GM23338 (cell line): ENCODE data around the gene RBM45. TPM values are rescaled to one million over a fixed set of nuclear protein-coding genes. Genes with fewer than 3 reads are reported as not detected.

Experiments used
- ATAC-seq: fragments of 200-7000 bp; cut with Tn5 transposase; 3 replicates; pipeline ENCODE4 v1.9.1; 2020
- DNase-seq: peaks from one replicate; pipeline ENCODE4 v3.0.0-alpha.2; 2015; ENCODE audit warnings: low spot score
- H2AFZ ChIP-seq: fragments of 200-600 bp; sonication (generic); 2 replicates; pipeline ENCODE4 v1.8.0; 2016; ENCODE audit warnings: antibody characterized with exemption, mild to moderate bottlenecking, moderate library complexity
- H3F3A ChIP-seq: fragments of 200-600 bp; sonication (generic); replicated peaks from 2 replicates; pipeline ENCODE4 v1.8.0; 2017; ENCODE audit warnings: antibody characterized with exemption, mixed run types, low read depth
- H3K27ac ChIP-seq: fragments of 200-600 bp; sonication (generic); 2 replicates; pipeline ENCODE4 v1.6.1; 2016; ENCODE audit warnings: low read depth
- H3K27me3 ChIP-seq: fragments of 200-600 bp; sonication (generic); 2 replicates; pipeline ENCODE4 v1.8.0; 2016; ENCODE audit warnings: mild to moderate bottlenecking, mixed run types, moderate library complexity; ENCODE audit not compliant: insufficient read depth
- H3K36me3 ChIP-seq: fragments of 200-600 bp; sonication (generic); 2 replicates; pipeline ENCODE4 v1.8.0; 2016; ENCODE audit warnings: mild to moderate bottlenecking; ENCODE audit not compliant: insufficient read depth
- H3K4me1 ChIP-seq: fragments of 200-600 bp; sonication (generic); 2 replicates; pipeline ENCODE4 v1.8.0; 2016; ENCODE audit warnings: mild to moderate bottlenecking, moderate library complexity; ENCODE audit not compliant: insufficient read depth
- H3K4me2 ChIP-seq: fragments of 200-600 bp; sonication (generic); 2 replicates; pipeline ENCODE4 v1.7.1; 2017; ENCODE audit warnings: mixed run types
- H3K4me3 ChIP-seq: fragments of 200-600 bp; sonication (generic); 2 replicates; pipeline ENCODE4 v1.6.1; 2016; ENCODE audit warnings: mixed run types
- H3K79me2 ChIP-seq: fragments of 200-600 bp; sonication (generic); replicated peaks from 2 replicates; pipeline ENCODE4 v1.8.0; 2017; ENCODE audit warnings: mild to moderate bottlenecking; ENCODE audit not compliant: insufficient read depth
- H3K9me2 ChIP-seq: fragments of 200-600 bp; sonication (generic); 2 replicates; pipeline ENCODE4 v1.8.0; 2017; ENCODE audit not compliant: insufficient read depth
- H4K20me1 ChIP-seq: fragments of 200-600 bp; sonication (generic); replicated peaks from 2 replicates; pipeline ENCODE4 v1.8.0; 2017; ENCODE audit warnings: mild to moderate bottlenecking; ENCODE audit not compliant: insufficient read depth
- H3K27ac Mint-ChIP-seq: 2 replicates; pipeline ENCODE4 v1.8.0; 2020; ENCODE audit warnings: inconsistent platforms, mild to moderate bottlenecking, moderate library complexity, mixed read lengths
- H3K27me3 Mint-ChIP-seq: 3 replicates; pipeline ENCODE4 v1.8.0; 2022; ENCODE audit warnings: low read depth, mild to moderate bottlenecking, moderate library complexity, mixed read lengths, inconsistent platforms; ENCODE audit not compliant: insufficient read depth, poor library complexity
- H3K36me3 Mint-ChIP-seq: 3 replicates; pipeline ENCODE4 v1.8.0; 2021; ENCODE audit warnings: low read depth, mild to moderate bottlenecking, inconsistent platforms, moderate library complexity, mixed read lengths
- H3K4me1 Mint-ChIP-seq: 3 replicates; pipeline ENCODE4 v1.8.0; 2020; ENCODE audit warnings: mild to moderate bottlenecking, inconsistent platforms, mixed read lengths
- H3K4me3 Mint-ChIP-seq: 3 replicates; pipeline ENCODE4 v1.8.0; 2021; ENCODE audit warnings: moderate library complexity, mild to moderate bottlenecking, inconsistent platforms, mixed read lengths
- H3K9me3 Mint-ChIP-seq: 3 replicates; pipeline ENCODE4 v1.8.0; 2020; ENCODE audit warnings: moderate library complexity, mild to moderate bottlenecking, inconsistent platforms, mixed read lengths
- CREB1 ChIP-seq: fragments of 250-450 bp; sonication (Bioruptor Pico); IDR thresholded peaks from 2 replicates; pipeline ENCODE4 v1.5.0; 2020; ENCODE audit warnings: low read depth, mild to moderate bottlenecking, moderate library complexity
- POLR2AphosphoS5 ChIP-seq: IDR thresholded peaks from 2 replicates; pipeline ENCODE4 v1.6.1; 2016; ENCODE audit warnings: antibody characterized with exemption, low read depth
- ZNF114 ChIP-seq: fragments of 250-450 bp; sonication (Bioruptor Pico); IDR thresholded peaks from 2 replicates; pipeline ENCODE4 v1.5.0; 2020; ENCODE audit warnings: mild to moderate bottlenecking, moderate library complexity
- ZNF331 ChIP-seq: fragments of 250-450 bp; sonication (Bioruptor Pico); IDR thresholded peaks from 2 replicates; pipeline ENCODE4 v1.5.0; 2020; ENCODE audit warnings: low read depth, mild to moderate bottlenecking, moderate library complexity
- polyA plus RNA-seq: library from polyadenylated mRNA; unstranded; fragments of >200 nt; fragmentation: Nextera tagmentation; extraction: Ambion mirVana; gene quantifications from 2 replicates; pipeline ENCODE4 v1.2.1, GENCODE V29; 2016
- total RNA-seq: library from RNA; depleted of rRNA; stranded (reverse); fragments of >200 nt; shearing (Covaris generic); gene quantifications from 2 replicates; pipeline ENCODE4 v1.2.3, GENCODE V29; 2014
- TF ChIP-seq, protein P1 (sequence below): IDR thresholded peaks from one replicate; pipeline ENCODE4 v1.6.1; 2018; ENCODE audit warnings: antibody characterized with exemption; ENCODE audit not compliant: unreplicated experiment
- TF ChIP-seq, protein P2 (sequence below), 2 experiments: fragments of 200-600 bp in 1 of 2; sonication (generic) in 1 of 2; conservative IDR thresholded peaks; 2 replicates each; pipeline versions ENCODE4 v1.5.1 to v1.6.1; 2016 to 2017; ENCODE audit warnings: antibody characterized with exemption in 2 of 2, low read depth in 2 of 2, mild to moderate bottlenecking in 2 of 2, moderate library complexity in 1 of 2
- TF ChIP-seq, protein P3 (sequence below): IDR thresholded peaks from 2 replicates; pipeline ENCODE4 v1.6.1; 2016; ENCODE audit warnings: antibody characterized with exemption

Gene RBM45
- total and polyA plus RNA-seq, 2 experiments from 2014 or later: 15.8 to 17.1 TPM

DNA sequence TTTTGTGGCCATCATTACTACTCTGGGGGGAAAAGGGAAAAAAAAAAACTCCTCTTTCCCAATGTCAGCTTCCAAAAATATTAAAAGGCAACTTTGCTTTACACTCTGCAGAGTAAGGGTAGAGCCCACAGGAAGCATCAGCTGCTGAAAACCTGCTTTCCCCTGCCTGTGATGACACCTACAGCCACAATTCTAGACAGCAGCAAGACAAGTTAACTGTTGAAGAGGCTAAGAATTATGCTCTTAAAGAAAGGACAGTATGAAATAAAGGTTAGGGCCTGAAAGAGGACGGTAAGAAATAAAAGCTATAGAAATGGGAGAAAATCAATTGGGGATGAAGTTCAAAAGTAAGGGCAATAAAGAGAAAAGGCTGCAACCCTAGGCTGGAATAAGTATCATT lies 42.7 kb upstream of the RBM45 start:
- H3K36me3 Mint-ChIP-seq: no peaks in the 10 kb centered on the region
- H3K9me2 ChIP-seq: no peaks in the 10 kb centered on the region

DNA sequence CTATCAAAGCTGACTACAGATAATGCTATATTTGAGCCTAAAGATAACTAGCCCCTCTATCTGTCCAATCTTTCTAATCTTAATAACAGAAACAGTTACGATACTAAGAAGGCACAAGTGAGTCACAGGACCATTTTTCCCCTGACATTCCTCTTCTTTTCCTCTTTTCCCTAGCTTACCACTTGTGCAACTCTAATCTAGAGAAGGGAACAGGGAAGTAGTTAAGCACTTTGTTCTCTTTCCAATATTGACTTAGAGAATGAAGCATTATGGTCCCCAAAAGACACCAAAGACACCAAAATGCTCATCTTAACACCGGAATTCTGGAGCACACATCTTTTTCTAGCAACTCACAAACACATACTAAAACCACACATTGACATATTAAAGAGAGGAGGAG lies 41.4 kb upstream of the RBM45 start:
- DNase-seq (no peak), ATAC-seq (no peak)
- Mint-ChIP-seq H3K27ac (no peak overlapping the region), H3K4me1 (peaks cover 9% of the 10 kb centered on the region), H3K4me3 (no peak overlapping the region), H3K36me3 (no peaks in the 10 kb centered on the region), H3K27me3 (peaks cover 14% of the 10 kb centered on the region), H3K9me3 (no peaks in the 10 kb centered on the region)
- Histone ChIP-seq H3K79me2 (no peaks in the 10 kb centered on the region), H3K9me2 (no peaks in the 10 kb centered on the region), H3K4me1 (peaks cover 6% of the 10 kb centered on the region; the same call in 1 of the 2 replicates), H3K4me3 (no peak overlapping the region), H3K27ac (no peak overlapping the region), H3F3A (no peaks in the 10 kb centered on the region), H3K36me3 (no peaks in the 10 kb centered on the region), H2AFZ (no peak overlapping the region), H3K27me3 (peaks cover 33% of the 10 kb centered on the region), H3K4me2 (no peak overlapping the region), H4K20me1 (no peaks in the 10 kb centered on the region)
- TF ChIP-seq CREB1 (CRISPR knock-in tag): no peak
- TF ChIP-seq ZNF114: no peak
- TF ChIP-seq, protein P1, sequence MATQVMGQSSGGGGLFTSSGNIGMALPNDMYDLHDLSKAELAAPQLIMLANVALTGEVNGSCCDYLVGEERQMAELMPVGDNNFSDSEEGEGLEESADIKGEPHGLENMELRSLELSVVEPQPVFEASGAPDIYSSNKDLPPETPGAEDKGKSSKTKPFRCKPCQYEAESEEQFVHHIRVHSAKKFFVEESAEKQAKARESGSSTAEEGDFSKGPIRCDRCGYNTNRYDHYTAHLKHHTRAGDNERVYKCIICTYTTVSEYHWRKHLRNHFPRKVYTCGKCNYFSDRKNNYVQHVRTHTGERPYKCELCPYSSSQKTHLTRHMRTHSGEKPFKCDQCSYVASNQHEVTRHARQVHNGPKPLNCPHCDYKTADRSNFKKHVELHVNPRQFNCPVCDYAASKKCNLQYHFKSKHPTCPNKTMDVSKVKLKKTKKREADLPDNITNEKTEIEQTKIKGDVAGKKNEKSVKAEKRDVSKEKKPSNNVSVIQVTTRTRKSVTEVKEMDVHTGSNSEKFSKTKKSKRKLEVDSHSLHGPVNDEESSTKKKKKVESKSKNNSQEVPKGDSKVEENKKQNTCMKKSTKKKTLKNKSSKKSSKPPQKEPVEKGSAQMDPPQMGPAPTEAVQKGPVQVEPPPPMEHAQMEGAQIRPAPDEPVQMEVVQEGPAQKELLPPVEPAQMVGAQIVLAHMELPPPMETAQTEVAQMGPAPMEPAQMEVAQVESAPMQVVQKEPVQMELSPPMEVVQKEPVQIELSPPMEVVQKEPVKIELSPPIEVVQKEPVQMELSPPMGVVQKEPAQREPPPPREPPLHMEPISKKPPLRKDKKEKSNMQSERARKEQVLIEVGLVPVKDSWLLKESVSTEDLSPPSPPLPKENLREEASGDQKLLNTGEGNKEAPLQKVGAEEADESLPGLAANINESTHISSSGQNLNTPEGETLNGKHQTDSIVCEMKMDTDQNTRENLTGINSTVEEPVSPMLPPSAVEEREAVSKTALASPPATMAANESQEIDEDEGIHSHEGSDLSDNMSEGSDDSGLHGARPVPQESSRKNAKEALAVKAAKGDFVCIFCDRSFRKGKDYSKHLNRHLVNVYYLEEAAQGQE: no peak
- TF ChIP-seq, protein P2, sequence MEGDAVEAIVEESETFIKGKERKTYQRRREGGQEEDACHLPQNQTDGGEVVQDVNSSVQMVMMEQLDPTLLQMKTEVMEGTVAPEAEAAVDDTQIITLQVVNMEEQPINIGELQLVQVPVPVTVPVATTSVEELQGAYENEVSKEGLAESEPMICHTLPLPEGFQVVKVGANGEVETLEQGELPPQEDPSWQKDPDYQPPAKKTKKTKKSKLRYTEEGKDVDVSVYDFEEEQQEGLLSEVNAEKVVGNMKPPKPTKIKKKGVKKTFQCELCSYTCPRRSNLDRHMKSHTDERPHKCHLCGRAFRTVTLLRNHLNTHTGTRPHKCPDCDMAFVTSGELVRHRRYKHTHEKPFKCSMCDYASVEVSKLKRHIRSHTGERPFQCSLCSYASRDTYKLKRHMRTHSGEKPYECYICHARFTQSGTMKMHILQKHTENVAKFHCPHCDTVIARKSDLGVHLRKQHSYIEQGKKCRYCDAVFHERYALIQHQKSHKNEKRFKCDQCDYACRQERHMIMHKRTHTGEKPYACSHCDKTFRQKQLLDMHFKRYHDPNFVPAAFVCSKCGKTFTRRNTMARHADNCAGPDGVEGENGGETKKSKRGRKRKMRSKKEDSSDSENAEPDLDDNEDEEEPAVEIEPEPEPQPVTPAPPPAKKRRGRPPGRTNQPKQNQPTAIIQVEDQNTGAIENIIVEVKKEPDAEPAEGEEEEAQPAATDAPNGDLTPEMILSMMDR (conservative IDR thresholded peaks at IDR 0.05; ENCODE audit: low read depth in 2 of 2): no peak
- TF ChIP-seq ZNF331 (CRISPR knock-in tag): no peak
- TF ChIP-seq POLR2AphosphoS5: no peak
- TF ChIP-seq, protein P3, sequence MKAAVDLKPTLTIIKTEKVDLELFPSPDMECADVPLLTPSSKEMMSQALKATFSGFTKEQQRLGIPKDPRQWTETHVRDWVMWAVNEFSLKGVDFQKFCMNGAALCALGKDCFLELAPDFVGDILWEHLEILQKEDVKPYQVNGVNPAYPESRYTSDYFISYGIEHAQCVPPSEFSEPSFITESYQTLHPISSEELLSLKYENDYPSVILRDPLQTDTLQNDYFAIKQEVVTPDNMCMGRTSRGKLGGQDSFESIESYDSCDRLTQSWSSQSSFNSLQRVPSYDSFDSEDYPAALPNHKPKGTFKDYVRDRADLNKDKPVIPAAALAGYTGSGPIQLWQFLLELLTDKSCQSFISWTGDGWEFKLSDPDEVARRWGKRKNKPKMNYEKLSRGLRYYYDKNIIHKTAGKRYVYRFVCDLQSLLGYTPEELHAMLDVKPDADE: no peak

More for the DNA sequence above, 42.7 kb upstream of the RBM45 start:
- H3K4me3 ChIP-seq: no peak overlapping the region
- no peaks in the 10 kb centered on the region for H3K79me2 ChIP-seq
- Mint-ChIP-seq H3K9me3 (no peaks in the 10 kb centered on the region), H3K27me3 (peaks cover 12% of the 10 kb centered on the region), H3K27ac (no peak overlapping the region), H3K4me3 (no peak overlapping the region), H3K4me1 (peaks cover 9% of the 10 kb centered on the region)
- ATAC-seq: no peak
- H3K36me3 ChIP-seq: no peaks in the 10 kb centered on the region
- H3K27ac ChIP-seq: no peak overlapping the region
- H3K4me2 ChIP-seq: no peak overlapping the region
- no peak for DNase-seq
- no peaks in the 10 kb centered on the region for H4K20me1 ChIP-seq
- peaks cover 6% of the 10 kb centered on the region; the same call in 1 of the 2 replicates for H3K4me1 ChIP-seq
- H3F3A ChIP-seq: no peaks in the 10 kb centered on the region
- TF ChIP-seq, protein P2 (conservative IDR thresholded peaks at IDR 0.05; ENCODE audit: low read depth in 2 of 2): peak; percentile 18 to 54; a peak in 3 of 4 replicates
- no peak for TF ChIP-seq ZNF114
- peak overlapping the region; percentile 35; the same call in 1 of the 2 replicates for H2AFZ ChIP-seq
- peaks cover 32% of the 10 kb centered on the region for H3K27me3 ChIP-seq
